ENCODE measurements around the gene SEMA3C.

DNA sequence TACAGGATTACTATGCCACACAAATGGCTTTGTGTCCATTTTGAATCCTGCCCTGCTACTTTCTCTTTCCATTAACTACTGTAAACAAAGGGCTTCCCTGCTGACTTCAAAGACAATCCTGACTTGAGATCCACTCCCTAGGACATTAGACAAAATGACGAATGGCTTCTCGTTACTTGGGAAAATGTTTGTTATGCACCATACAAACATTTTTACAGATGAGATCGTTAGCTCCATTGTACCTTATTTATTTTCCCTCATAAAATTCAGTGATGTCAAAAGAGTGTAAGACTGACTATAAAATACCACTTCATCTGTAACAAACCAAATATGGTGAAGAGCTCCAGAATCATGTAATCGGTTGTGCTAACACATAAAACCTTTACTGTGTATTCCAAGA is 158.6 kb downstream of the SEMA3C start:
- no peak for TF ChIP-seq CTCF (conservative IDR thresholded peaks at IDR 0.05; ENCODE audit: low read length)
- no peak for TF ChIP-seq EZH2phosphoT487 (IDR thresholded peaks at IDR 0.05; ENCODE audit: borderline replicate concordance)

All from Loucy (cell line).